Measurements from ENCODE around the gene NHLRC3.

NHLRC3 gene

GRCh38 chr13:39040206-39040605 lies 1.9 kb downstream of the NHLRC3 start:
- no peak overlapping the region for H3K4me3 ChIP-seq (ENCODE audit: low read depth, low read length)
- TF ChIP-seq CTCF (IDR thresholded peaks at IDR 0.05; ENCODE audit: insufficient read depth, low read depth, low read length, missing control alignments) = no peak
- DNase-seq (ENCODE audit: low read depth) = no peak

DNA sequence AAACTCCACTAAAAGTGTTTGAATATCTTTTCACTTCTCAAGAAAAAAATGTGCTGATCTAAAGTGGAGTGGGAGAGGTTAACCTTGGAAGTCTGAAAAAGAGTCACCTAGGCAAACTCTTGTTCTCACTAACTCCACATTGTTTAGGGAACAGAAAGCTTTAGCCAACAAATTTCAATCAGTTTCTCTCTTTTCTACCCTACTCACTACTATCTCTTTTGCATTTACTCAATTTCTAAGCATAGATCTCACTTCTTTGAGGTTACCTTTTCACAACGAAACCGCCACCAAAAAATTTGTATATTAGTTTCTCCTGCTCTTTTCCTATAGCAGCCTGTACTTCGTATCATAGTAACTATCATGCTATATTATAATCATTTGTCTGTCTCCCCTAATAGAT lies 6.3 kb downstream of the NHLRC3 start:
- peak; percentile 38 for DNase-seq (ENCODE audit: low read depth)
- no peak overlapping the region for H3K4me3 ChIP-seq (ENCODE audit: low read depth, low read length)
- TF ChIP-seq CTCF (IDR thresholded peaks at IDR 0.05; ENCODE audit: insufficient read depth, low read depth, low read length, missing control alignments) = no peak

DNA sequence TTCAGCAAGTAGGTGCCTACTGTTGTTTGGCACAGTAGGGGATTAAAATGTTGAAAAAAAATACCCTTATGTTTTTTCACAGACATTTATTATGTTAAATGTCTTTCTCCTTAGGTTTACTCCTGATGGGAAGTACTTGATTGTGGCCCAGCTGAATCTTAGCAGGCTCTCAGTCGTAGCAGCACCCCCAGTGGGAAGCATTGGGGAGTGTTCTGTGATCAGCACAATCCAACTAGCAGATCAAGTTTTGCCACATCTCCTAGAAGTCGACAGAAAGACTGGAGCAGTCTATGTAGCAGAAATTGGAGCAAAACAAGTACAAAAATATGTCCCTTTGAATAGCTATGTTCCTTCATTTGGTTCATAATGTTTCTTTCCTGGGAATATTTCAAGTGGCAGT lies 9.3 kb downstream of the NHLRC3 start:
- H3K4me3 ChIP-seq (ENCODE audit: low read depth, low read length) = no peak overlapping the region
- TF ChIP-seq CTCF (IDR thresholded peaks at IDR 0.05; ENCODE audit: insufficient read depth, low read depth, low read length, missing control alignments) = no peak
- DNase-seq (ENCODE audit: low read depth) = no peak

DNA sequence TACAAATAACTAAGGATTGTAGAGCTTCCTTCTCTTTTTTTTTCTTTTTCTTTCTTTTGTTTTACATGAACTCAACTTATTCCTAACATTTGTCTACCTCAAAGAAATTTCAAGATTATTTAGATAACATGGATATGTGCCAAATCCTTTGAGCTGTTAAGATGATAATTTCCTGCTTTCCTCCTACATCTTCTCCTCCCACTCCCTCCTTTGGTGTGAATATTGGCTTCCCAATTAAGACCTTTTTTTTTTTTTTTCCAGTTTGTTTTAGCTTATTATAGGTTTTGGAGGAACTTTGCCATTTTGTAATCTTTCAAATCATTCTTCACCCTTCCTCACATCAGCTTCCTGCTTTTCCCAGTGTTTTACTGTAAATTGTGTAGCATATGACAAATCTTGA lies 10.6 kb downstream of the NHLRC3 start:
- no peak overlapping the region for H3K4me3 ChIP-seq (ENCODE audit: low read depth, low read length)
- no peak for TF ChIP-seq CTCF (IDR thresholded peaks at IDR 0.05; ENCODE audit: insufficient read depth, low read depth, low read length, missing control alignments)
- DNase-seq (ENCODE audit: low read depth) = no peak

- no peak for DNase-seq (ENCODE audit: low read depth)
- no peak overlapping the region for H3K4me3 ChIP-seq (ENCODE audit: low read depth, low read length)
- no peak for TF ChIP-seq CTCF (IDR thresholded peaks at IDR 0.05; ENCODE audit: insufficient read depth, low read depth, low read length, missing control alignments)
These were observed 11.0 kb downstream of the NHLRC3 start for GRCh38 chr13:39049274-39049673.

DNA sequence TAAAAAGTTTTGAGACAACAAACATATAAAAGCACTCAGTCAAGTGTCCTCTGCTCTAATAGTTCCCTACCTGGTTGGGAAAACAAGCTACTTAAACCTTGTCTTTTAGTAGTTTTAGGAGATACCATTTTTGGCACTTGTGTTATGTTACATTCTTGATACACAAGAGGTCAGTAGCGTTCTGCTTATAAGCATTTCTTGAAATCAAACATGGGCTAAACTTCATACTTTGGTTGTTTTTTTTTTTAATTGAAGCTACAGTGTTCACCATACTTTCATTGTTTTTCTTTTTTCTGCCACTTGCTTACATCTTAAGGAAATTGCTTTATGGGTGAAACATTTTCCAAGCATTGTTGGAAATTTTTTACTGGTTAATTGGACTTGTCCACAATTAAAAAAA lies 12.9 kb downstream of the NHLRC3 start:
- no peak overlapping the region for H3K4me3 ChIP-seq (ENCODE audit: low read depth, low read length)
- peak; percentile 23 for TF ChIP-seq CTCF (IDR thresholded peaks at IDR 0.05; ENCODE audit: insufficient read depth, low read depth, low read length, missing control alignments)
- peak; percentile 34 for DNase-seq (ENCODE audit: low read depth)

- no peak overlapping the region for H3K4me3 ChIP-seq (ENCODE audit: low read depth, low read length)
- no peak for TF ChIP-seq CTCF (IDR thresholded peaks at IDR 0.05; ENCODE audit: insufficient read depth, low read depth, low read length, missing control alignments)
- DNase-seq (ENCODE audit: low read depth) = no peak
These were observed 14.7 kb downstream of the NHLRC3 start for GRCh38 chr13:39052944-39053343.

All from GM12865 (cell line).